ENCODE measurements around the gene EDEM2. TPM values are rescaled to one million over a fixed set of nuclear protein-coding genes. Genes with fewer than 3 reads are reported as not detected.

The EDEM2 gene
- total and polyA plus RNA-seq, 2 of the 13 experiments (the other 11 are each of a cell fraction or from before 2014, with no cell fraction given): 33.1 to 46.9 TPM

DNA sequence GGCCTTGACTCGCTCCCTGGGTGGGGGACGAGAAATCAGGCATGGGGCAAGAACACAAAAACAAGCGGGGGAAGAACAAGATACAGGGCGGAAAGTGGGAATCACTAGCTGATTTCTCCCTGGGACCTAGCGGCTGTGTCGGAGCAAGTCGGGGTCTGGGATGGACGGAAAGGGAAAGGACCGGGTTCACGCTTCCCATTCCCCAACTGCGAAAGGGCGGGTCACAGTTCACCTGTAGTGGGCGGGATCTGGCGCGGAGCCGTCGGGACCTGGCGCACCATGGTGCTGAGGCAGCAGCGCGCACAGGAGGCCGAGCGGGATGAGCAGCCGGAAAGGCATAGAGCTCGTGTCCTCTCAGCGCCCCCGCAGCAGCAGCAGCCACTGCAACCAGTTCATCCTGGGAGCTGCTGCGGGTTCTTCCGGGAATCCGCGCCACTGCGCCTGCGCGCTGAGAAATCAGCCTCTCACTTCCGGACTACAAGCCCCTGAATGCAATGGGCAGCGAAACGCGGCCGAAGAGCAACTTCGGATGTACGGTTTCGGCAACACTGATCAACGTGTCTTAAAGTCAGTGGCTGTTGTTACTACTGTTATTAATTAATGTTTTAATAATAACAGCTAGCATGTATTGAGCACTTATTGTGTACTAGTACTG lies at the start of gene EDEM2 (continued):
- TF ChIP-seq, protein P1, sequence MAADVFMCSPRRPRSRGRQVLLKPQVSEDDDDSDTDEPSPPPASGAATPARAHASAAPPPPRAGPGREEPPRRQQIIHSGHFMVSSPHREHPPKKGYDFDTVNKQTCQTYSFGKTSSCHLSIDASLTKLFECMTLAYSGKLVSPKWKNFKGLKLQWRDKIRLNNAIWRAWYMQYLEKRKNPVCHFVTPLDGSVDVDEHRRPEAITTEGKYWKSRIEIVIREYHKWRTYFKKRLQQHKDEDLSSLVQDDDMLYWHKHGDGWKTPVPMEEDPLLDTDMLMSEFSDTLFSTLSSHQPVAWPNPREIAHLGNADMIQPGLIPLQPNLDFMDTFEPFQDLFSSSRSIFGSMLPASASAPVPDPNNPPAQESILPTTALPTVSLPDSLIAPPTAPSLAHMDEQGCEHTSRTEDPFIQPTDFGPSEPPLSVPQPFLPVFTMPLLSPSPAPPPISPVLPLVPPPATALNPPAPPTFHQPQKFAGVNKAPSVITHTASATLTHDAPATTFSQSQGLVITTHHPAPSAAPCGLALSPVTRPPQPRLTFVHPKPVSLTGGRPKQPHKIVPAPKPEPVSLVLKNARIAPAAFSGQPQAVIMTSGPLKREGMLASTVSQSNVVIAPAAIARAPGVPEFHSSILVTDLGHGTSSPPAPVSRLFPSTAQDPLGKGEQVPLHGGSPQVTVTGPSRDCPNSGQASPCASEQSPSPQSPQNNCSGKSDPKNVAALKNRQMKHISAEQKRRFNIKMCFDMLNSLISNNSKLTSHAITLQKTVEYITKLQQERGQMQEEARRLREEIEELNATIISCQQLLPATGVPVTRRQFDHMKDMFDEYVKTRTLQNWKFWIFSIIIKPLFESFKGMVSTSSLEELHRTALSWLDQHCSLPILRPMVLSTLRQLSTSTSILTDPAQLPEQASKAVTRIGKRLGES (CRISPR knock-in tag; IDR thresholded peaks at IDR 0.05; ENCODE audit: borderline replicate concordance): 0 out of 2 replicates have a peak, but pooled peaks have one; percentile 9
- 0 out of 2 replicates have a peak, but pooled peaks have one; percentile 18 for TF ChIP-seq ATAD3A (CRISPR knock-in tag; IDR thresholded peaks at IDR 0.05)
- peak; percentile 92 for TF ChIP-seq FOXC1 (CRISPR knock-in tag; IDR thresholded peaks at IDR 0.05; ENCODE audit: borderline replicate concordance)
- TF ChIP-seq, protein P2, sequence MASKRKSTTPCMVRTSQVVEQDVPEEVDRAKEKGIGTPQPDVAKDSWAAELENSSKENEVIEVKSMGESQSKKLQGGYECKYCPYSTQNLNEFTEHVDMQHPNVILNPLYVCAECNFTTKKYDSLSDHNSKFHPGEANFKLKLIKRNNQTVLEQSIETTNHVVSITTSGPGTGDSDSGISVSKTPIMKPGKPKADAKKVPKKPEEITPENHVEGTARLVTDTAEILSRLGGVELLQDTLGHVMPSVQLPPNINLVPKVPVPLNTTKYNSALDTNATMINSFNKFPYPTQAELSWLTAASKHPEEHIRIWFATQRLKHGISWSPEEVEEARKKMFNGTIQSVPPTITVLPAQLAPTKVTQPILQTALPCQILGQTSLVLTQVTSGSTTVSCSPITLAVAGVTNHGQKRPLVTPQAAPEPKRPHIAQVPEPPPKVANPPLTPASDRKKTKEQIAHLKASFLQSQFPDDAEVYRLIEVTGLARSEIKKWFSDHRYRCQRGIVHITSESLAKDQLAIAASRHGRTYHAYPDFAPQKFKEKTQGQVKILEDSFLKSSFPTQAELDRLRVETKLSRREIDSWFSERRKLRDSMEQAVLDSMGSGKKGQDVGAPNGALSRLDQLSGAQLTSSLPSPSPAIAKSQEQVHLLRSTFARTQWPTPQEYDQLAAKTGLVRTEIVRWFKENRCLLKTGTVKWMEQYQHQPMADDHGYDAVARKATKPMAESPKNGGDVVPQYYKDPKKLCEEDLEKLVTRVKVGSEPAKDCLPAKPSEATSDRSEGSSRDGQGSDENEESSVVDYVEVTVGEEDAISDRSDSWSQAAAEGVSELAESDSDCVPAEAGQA (IDR thresholded peaks at IDR 0.05; ENCODE audit: low read depth): peak; percentile 82
- TF ChIP-seq, protein P2 (CRISPR knock-in tag; IDR thresholded peaks at IDR 0.05; ENCODE audit: borderline replicate concordance): no peak
- TF ChIP-seq ZNF878 (CRISPR knock-in tag; IDR thresholded peaks at IDR 0.05): peak; percentile 86; the same call in 1 of the 2 replicates
- TF ChIP-seq YY1 (IDR thresholded peaks at IDR 0.05; ENCODE audit: insufficient read depth, insufficient replicate concordance, low read depth, low read length): peak; percentile 77
- peak; percentile 84 for TF ChIP-seq MED1 (CRISPR knock-in tag; IDR thresholded peaks at IDR 0.05)
- peak; percentile 97; the same call in 2 of the 3 replicates for TF ChIP-seq MXI1 (IDR thresholded peaks at IDR 0.05; ENCODE audit: borderline replicate concordance, low read depth, low read length)
- TF ChIP-seq KMT2B (CRISPR knock-in tag; IDR thresholded peaks at IDR 0.05): peak; percentile 97
- TF ChIP-seq RXRB (CRISPR knock-in tag; IDR thresholded peaks at IDR 0.05; ENCODE audit: borderline replicate concordance): peak; percentile 67; the same call in 1 of the 2 replicates
- peak; percentile 72; the same call in 1 of the 2 replicates for TF ChIP-seq TOPORS (CRISPR knock-in tag; IDR thresholded peaks at IDR 0.05)
- TF ChIP-seq KAT8 (CRISPR knock-in tag; IDR thresholded peaks at IDR 0.05): peak; percentile 98
- TF ChIP-seq SMAD1 (CRISPR knock-in tag; IDR thresholded peaks at IDR 0.05; ENCODE audit: borderline replicate concordance, low read depth): peak; percentile 87
- no peak for TF ChIP-seq ZNF644 (CRISPR knock-in tag; IDR thresholded peaks at IDR 0.05; ENCODE audit: low read depth)
- peak; percentile 81; the same call in 1 of the 2 replicates for TF ChIP-seq ZZZ3 (CRISPR knock-in tag; IDR thresholded peaks at IDR 0.05; ENCODE audit: borderline replicate concordance)
- TF ChIP-seq, protein P3, sequence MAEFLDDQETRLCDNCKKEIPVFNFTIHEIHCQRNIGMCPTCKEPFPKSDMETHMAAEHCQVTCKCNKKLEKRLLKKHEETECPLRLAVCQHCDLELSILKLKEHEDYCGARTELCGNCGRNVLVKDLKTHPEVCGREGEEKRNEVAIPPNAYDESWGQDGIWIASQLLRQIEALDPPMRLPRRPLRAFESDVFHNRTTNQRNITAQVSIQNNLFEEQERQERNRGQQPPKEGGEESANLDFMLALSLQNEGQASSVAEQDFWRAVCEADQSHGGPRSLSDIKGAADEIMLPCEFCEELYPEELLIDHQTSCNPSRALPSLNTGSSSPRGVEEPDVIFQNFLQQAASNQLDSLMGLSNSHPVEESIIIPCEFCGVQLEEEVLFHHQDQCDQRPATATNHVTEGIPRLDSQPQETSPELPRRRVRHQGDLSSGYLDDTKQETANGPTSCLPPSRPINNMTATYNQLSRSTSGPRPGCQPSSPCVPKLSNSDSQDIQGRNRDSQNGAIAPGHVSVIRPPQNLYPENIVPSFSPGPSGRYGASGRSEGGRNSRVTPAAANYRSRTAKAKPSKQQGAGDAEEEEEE (CRISPR knock-in tag; IDR thresholded peaks at IDR 0.05; ENCODE audit: borderline replicate concordance): peak; percentile 90
- TF ChIP-seq ARNTL (CRISPR knock-in tag; IDR thresholded peaks at IDR 0.05): peak; percentile 71
- TF ChIP-seq ZNF781 (CRISPR knock-in tag; IDR thresholded peaks at IDR 0.05; ENCODE audit: borderline replicate concordance, not compliant biosample characterization): no peak

Measured in HepG2 (cell line).